Femur (tissue), 1 donor: ENCODE results near the gene MYO19.
"Not testable (repeated sequence)": the region's sequence is repeated elsewhere in the genome, so short reads cannot be mapped to it uniquely, and the experiment has no call there.

Experiments used
- DNase-seq: peaks from one replicate; pipeline ENCODE4 v3.0.0-alpha.2; 2017

MYO19 gene

DNA sequence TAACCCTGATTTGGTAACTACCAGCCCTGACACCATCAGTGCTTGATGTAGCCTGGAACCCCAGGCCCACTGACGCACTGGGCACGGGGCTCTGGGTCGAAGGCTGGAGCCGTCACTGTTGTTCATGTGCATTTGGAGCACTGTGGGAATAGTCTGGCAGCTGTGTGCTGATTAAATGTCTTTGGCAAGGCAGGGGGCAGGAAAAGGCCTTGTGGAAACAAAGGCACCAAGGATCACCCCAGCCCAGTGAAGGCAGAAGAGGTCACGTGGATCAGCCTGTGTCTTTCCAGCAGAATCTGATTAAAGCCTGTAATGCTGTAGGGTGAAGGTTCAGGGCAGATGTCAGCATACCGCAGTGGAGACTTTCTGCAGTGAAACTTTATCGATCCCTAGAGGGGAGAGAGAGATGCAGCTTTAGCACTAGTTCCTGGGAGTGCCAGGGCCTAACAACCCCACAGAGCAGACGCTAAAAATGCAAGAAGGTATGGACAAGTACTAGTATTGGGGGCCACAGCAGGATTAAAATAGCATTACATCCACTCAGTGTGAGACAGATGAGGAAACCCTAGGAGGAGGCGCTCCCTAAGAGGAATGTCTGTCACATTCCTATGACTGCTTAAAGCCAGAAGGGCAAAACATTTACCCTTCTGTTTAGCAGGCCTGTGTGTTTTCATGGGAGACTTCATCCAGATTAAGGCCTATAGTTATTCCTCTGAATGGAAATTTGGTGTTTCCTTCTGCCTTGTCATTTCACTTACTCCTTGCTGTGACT, 38.5 kb downstream of the MYO19 start:
- DNase-seq = no peak

DNA sequence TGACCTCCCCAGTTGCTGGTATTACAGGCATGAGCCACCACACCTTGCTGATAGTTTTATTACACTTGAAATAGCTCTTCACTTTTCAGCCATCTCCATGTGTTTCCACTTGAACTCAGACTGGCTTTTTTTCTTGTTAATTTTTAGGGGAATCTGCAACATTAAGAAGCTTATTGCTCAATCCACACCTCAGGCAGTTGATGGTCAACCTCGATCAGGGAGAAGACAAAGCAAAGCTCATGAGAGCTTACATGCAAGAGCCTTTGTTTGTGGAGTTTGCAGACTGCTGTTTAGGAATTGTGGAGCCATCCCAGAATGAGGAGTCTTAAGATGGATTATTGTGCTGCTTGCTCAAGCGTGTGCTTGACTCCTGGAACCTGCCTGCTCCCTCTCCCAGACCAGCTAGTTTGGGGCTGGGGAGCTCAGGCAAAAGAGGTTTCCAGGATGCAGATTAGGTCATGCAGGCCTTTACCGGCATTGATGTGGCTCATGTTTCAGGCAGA, 39.5 kb downstream of the MYO19 start:
- DNase-seq = no peak

GRCh38 chr17:36494674-36495073, 40.0 kb downstream of the MYO19 start:
- no peak for DNase-seq

DNA sequence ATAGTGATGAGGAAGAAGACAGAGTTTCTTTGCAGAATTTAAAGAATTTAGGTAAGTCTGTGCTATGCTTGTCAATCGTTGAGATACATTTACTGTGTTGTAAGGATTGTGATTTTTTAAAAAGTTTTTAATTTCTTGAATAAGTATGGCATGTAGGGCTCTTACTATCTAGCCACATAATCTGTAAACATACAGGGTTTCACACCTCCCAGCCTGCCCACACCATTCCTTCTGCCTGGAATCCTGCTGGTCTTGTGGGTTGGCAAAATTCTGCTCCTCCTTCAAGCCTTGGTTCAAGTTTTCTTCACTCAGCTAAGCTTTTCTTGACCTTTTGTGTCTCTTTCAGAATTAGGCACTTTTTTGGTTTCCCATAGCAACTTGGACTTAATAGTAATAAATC, 40.7 kb downstream of the MYO19 start:
- no peak for DNase-seq

- peak; percentile 96 for DNase-seq
These were observed 48.2 kb downstream of the MYO19 start, which contains the start of gene ZNHIT3 for GRCh38 chr17:36486204-36487194. Gene ZNHIT3 (plus strand): TSS chr17:36486681. CDS start chr17:36486700, 19 bp downstream.

- DNase-seq = no peak
These were observed 48.9 kb downstream of the MYO19 start for GRCh38 chr17:36485805-36486203.

GRCh38 chr17:36485027-36485426, 49.6 kb downstream of the MYO19 start:
- no peak for DNase-seq

DNA sequence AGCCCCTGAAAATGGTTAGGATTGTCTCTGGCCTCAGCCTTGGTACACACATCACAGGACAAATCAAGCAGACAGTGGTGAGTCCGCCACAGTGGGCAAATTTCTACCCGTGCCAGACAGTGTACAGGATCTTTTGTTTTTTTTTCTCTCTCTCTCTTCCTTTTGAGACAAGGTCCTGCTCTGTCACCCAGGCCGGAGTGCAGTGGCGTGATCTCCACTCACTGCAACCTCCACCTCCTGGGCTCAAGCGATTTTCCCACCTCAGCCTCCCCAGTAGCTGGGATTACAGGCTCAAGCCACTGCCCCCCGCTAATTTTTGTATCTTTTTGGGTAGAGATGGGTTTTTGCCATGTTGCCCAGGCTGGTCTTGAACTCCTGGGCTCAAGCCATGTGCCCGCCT, 50.6 kb downstream of the MYO19 start:
- not testable (repeated sequence) for DNase-seq

GRCh38 chr17:36482611-36483504, 51.8 kb downstream of the MYO19 start:
- peak; percentile 88 for DNase-seq

DNA sequence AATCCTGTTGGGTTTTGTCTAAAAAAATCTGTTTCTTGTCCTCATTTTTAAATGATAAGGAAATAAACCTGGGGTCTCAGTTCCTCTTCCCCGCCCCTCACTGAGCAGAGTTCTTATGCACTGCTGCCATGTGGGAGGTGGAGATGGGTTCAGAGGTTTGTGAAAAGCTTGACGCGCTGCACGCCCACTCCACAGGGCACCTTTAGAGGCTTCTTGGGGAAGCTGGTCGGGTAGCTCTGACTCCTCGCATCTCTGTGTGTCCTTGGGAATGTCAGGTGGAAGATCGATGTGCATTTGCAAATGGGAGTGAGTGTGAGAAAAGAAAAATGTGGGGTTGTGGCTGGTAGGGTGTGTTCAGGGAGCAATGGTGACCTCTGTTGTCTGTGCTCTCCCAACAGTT, 52.8 kb downstream of the MYO19 start:
- DNase-seq = no peak

DNA sequence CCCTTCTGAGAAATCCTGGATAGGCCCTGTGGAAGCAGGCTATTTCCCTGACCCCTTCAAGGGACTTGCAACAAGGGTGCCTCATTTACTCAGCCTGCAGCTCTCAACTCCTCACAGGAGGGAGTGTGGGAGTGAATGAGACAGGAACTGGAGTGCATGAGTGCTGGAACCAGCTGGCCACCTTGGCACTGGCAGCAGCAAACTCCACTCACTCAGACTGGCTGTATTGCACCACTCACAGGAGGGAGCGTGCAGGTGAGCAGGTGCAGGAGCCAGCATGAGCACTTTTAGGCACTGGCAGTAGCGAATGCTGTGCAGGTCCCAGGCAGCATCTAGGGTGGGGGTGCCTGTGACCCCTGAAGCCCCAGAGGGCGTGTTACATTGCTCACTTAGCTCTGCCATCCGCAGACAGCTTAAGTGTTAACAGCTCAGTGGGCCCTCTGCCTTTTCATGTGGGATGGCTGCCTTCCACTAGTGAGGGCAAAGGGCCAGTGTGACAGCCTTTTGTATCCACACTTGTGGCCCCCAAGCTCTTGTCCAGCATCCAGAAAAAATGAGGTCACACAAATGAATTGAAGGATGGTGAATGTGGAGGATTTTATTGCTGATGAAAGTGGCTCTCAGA, 59.2 kb downstream of the MYO19 start:
- DNase-seq = no peak

GRCh38 chr17:36474571-36474970, 60.1 kb downstream of the MYO19 start:
- DNase-seq = no peak

- DNase-seq = no peak
These were observed 64.2 kb downstream of the MYO19 start for GRCh38 chr17:36470499-36470898.

GRCh38 chr17:36469733-36470132, 64.9 kb downstream of the MYO19 start:
- DNase-seq = no peak

DNA sequence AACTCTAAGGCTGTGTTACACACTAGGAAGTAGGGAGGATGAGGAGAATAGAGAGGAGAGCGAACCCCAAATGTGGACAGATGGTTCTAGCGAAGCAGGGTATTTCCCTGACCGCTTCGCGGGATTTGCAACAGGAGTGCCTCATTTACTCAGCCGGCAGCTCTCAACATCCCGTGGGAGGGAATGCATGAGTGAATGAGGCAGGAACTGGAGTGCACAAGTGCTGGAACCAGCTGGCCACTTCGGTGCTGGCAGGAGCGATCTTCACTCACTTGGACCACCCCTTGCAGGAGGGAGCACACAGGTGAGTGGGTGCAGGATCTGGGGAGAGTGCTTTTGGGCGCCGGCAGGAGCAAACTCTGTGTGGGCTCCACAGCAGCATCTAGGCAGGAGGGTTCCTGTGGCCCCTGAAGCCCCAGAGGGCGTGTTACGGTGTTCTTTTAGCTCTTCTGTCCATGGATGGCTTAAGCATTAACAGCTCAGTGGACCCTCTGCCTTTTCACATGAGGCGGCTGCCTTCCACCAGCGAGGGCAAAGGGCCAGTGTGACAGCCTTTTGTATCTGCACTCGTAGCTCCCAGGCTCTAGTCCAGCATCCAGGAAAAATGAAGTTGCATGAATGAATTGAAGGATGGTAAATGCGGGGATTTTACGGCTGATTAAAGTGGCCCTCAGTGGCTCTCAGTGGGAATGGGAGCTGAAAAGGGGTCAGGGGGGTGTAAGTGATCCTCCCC, 65.6 kb downstream of the MYO19 start:
- DNase-seq = no peak

GRCh38 chr17:36464765-36465088, 69.9 kb downstream of the MYO19 start:
- DNase-seq = no peak

DNA sequence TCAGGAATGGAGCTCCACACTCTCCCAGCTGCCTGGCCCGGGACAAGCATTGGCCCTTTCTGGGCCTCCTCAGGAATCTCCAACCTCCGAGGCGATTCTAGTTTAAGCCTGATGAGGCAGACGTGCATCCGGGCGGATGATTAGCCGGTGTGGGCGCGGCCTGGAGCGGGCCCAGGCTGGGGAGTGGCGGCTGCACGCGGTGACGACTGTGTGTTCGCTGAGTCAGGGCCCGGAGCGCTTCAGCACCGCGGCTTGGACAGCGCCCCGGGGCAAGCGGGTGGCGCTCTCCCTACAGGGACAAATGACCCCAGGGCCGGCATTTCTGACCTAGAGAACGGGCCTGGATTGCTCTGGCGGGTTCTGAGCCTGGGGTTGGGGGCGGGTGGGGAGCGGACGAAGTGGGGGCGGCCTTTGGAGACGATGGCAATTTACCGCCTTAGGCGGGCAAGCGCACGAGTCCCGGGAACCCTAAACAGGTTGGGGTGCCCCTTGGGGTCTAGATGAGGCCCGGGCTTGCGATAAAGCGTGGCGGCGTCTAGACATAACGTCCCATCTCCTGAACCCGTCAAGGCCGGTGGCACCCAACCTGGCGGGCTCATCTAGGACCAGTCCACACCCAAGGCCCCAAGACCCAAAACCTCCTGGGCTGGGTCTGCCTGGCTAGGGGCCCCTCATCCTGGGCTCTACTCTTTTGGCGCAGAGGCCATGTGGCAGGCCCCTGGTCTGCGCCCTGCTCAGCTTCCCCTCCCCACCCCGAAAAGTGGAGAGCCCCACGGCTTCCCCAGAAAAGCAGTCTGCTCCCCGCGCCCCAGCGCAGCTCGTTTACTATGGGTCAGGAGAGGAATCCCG, 70.5 kb downstream of the MYO19 start:
- peak; percentile 80 for DNase-seq

- no peak for DNase-seq
These were observed 73.1 kb downstream of the MYO19 start for GRCh38 chr17:36461330-36462110.

DNA sequence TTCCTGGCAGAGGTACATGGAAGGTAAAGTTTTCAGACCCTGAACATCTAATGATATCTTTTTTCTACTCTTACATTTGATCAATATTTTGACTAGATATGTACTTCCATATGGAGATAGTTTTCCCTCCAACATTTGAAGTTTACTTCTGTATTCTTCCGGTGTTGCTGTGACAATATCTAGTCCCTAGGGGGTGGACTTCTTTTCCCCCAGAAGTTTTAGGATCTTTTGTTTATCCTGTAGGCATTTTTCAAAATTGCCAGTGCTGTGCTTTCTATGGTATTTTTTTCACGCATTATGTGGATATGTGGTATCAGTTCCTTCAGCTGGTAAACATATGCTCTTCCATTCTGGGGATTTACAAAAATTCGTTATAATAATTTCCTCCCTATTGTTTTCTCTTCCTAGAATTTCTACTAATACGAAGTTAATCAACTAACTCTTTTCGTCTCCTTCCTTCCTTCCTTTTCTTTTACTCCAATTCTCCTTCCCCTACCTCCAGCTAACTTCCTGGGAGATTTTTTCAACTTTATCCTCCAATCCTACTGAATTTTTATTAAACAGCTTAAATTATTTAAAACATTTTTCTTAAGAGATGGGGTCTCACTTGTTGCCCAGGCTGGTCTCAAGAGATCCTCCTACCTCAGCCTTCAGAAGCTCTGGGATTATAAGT, 74.3 kb downstream of the MYO19 start:
- DNase-seq = no peak
